Body of pancreas (tissue), 4 donors: ENCODE data around the gene PCMTD2. TPM values are rescaled to one million over a fixed set of nuclear protein-coding genes. Genes with fewer than 3 reads are reported as not detected.

Source experiments
- ATAC-seq: fragments of 150-250 bp; one replicate; pipeline ENCODE4 v1.9.1; 2016
- DNase-seq, 4 donors: peaks; one replicate each; pipeline ENCODE4 v3.0.0-alpha.2; 2019
- H3K27ac ChIP-seq, 4 donors: fragments of 200-600 bp; sonication (generic); 1 replicate in 3 of 4; 2 replicates in 1 of 4; pipeline versions ENCODE4 v1.5.1 to v1.6.1; 2016 to 2019; ENCODE audit warnings: mild to moderate bottlenecking in 1 of 4, mixed read lengths in 1 of 4, moderate library complexity in 1 of 4
- H3K27me3 ChIP-seq, 2 donors: fragments of 200-600 bp; sonication (generic); one replicate each; pipeline ENCODE4 v1.6.0; 2016; ENCODE audit warnings: mild to moderate bottlenecking in 1 of 2
- H3K36me3 ChIP-seq, 2 donors: fragments of 200-600 bp; sonication (generic); replicated peaks in 1 of 2; 2 replicates each; pipeline ENCODE4 v1.5.1; 2016; ENCODE audit warnings: low read depth in 2 of 2; ENCODE audit not compliant: insufficient read depth in 1 of 2
- H3K4me1 ChIP-seq: fragments of 200-600 bp; sonication (generic); one replicate; pipeline ENCODE4 v1.6.0; 2016
- H3K4me3 ChIP-seq, 2 donors: fragments of 200-600 bp; sonication (generic); 1 replicate in 1 of 2; 2 replicates in 1 of 2; pipeline ENCODE4 v1.5.1; 2016 to 2019
- H3K9me3 ChIP-seq, 3 donors: fragments of 200-600 bp; sonication (generic); 1 replicate in 2 of 3; 2 replicates in 1 of 3; pipeline ENCODE4 v1.5.1; 2016
- POLR2A ChIP-seq, 3 donors: fragments of 450-650 bp; IDR thresholded peaks; one replicate each; pipeline ENCODE4 v1.6.1; 2016; ENCODE audit warnings: antibody characterized with exemption in 3 of 3, mild to moderate bottlenecking in 2 of 3
- WGBS, 2 donors: methylation state at CpG; one replicate each; pipeline ENCODE4 v1.1.5; 2017; 5-methylcytosine and 5-hydroxymethylcytosine counted together
- intact Hi-C: fragments of 100-400 bp; cut with DNase I; formaldehyde crosslinking; loops from one replicate; pipeline ENCODE4 v1.15.1; 2023
- total RNA-seq, 2 donors: library from RNA; depleted of rRNA; stranded (reverse); fragments of >200 nt; gene quantifications; one replicate each; pipeline ENCODE4 v1.1.0, GENCODE V29; 2016
- TF ChIP-seq, protein P1 (sequence below), 7 experiments: fragments of 450-650 bp in 4 of 7; fragments of 200-600 bp in 3 of 7; sonication (generic) in 3 of 7; IDR thresholded peaks; one replicate each; pipeline ENCODE4 v1.5.1; 2016 to 2019; ENCODE audit warnings: antibody characterized with exemption in 7 of 7

The PCMTD2 gene
- total RNA-seq, 2 donors from 2014 or later, result 25.1 to 45.9 TPM

GRCh38 chr20:64245746-64246595 is 9.6 kb upstream of the PCMTD2 start:
- no peaks in the 10 kb centered on the region for H3K36me3 ChIP-seq
- no peak for TF ChIP-seq POLR2A (IDR thresholded peaks at IDR 0.05)
- TF ChIP-seq, protein P1, sequence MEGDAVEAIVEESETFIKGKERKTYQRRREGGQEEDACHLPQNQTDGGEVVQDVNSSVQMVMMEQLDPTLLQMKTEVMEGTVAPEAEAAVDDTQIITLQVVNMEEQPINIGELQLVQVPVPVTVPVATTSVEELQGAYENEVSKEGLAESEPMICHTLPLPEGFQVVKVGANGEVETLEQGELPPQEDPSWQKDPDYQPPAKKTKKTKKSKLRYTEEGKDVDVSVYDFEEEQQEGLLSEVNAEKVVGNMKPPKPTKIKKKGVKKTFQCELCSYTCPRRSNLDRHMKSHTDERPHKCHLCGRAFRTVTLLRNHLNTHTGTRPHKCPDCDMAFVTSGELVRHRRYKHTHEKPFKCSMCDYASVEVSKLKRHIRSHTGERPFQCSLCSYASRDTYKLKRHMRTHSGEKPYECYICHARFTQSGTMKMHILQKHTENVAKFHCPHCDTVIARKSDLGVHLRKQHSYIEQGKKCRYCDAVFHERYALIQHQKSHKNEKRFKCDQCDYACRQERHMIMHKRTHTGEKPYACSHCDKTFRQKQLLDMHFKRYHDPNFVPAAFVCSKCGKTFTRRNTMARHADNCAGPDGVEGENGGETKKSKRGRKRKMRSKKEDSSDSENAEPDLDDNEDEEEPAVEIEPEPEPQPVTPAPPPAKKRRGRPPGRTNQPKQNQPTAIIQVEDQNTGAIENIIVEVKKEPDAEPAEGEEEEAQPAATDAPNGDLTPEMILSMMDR (IDR thresholded peaks at IDR 0.05), result no peak
- WGBS, 2 donors, result 68 to 73% methylated on average over 6 to 9 of the region's 9 CpGs
- H3K27ac ChIP-seq, result no peak overlapping the region
- no peak overlapping the region for H3K4me3 ChIP-seq
- H3K27me3 ChIP-seq, result no peaks in the 10 kb centered on the region
- ATAC-seq, result no peak
- H3K4me1 ChIP-seq, result no peaks in the 10 kb centered on the region
- no peaks in the 10 kb centered on the region for H3K9me3 ChIP-seq
- intact Hi-C loops, result no loop called here
- no peak for DNase-seq

DNA sequence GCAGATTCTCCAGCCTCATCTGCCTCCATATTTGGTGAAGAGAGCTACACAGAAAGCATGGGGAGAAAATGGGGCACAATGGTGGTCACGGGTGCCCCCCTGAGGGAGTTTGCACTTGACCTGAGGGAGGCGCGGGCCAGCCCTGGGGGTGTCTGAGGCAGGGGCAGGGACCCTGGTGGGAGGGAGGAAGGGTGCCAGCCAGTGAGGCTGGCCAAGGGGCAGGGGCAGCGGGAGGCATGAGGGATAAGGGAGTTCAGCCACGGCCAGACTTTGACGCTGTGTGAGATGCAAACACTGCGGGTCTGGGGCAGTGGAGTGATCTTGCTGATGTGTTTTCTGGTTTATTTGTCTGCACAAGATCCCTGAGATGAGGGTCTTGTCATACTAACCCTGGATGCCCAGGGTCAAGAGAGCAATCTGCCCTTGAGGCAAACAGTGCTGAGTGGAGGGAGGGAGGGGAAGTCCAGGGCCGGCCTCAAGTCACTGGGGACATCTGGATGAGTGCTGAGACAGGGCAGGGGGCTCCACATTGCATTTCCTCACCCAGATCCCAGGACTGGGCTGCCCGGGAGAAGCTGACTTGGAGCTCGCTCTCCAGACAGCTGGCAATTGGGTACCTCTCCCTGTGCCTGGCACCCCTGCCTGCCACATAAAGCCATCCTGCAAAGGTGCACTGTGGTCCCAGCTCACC is 8.8 kb upstream of the PCMTD2 start:
- DNase-seq, result no peak

DNA sequence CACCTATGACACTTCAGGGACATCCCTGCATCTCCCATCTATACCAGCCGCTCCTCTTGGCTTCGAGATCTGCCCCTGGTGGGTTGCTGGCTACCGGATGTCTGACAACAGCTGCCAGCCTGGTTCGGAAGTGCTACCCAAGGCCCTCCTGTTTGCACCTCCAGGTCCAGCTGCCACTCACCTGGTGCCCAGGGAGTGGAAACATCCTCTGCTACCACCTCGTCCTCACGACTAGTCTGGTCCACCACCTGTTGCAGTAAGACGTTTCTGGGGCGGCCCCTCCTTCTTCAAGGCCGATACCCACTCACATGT is 8.3 kb upstream of the PCMTD2 start:
- Histone ChIP-seq H3K36me3 (no peaks in the 10 kb centered on the region), H3K9me3 (no peaks in the 10 kb centered on the region), H3K4me1 (no peaks in the 10 kb centered on the region), H3K27me3 (no peaks in the 10 kb centered on the region), H3K27ac (no peak overlapping the region), H3K4me3 (no peak overlapping the region)
- intact Hi-C loops, result no loop called here
- 48 to 72% methylated on average over 9 of the region's 9 CpGs for WGBS, 2 donors
- ATAC-seq (no peak), DNase-seq (no peak)
- TF ChIP-seq, protein P1 (IDR thresholded peaks at IDR 0.05), result no peak
- no peak for TF ChIP-seq POLR2A (IDR thresholded peaks at IDR 0.05)

More for the DNA sequence above, 8.8 kb upstream of the PCMTD2 start:
- H3K36me3 ChIP-seq, result no peaks in the 10 kb centered on the region
- 62 to 63% methylated on average over 10 of the region's 10 CpGs for WGBS, 2 donors
- ATAC-seq, result peak; percentile 9
- no peak overlapping the region for H3K27ac ChIP-seq
- H3K9me3 ChIP-seq, result no peaks in the 10 kb centered on the region
- intact Hi-C loops, result no loop called here
- no peaks in the 10 kb centered on the region for H3K27me3 ChIP-seq
- H3K4me3 ChIP-seq, result no peak overlapping the region
- TF ChIP-seq POLR2A (IDR thresholded peaks at IDR 0.05), result no peak
- TF ChIP-seq, protein P1 (IDR thresholded peaks at IDR 0.05), result no peak
- no peaks in the 10 kb centered on the region for H3K4me1 ChIP-seq

- ATAC-seq (no peak), DNase-seq (no peak)
- no peak overlapping the region for H3K4me3 ChIP-seq
- H3K9me3 ChIP-seq, result no peaks in the 10 kb centered on the region
- no peak for TF ChIP-seq POLR2A (IDR thresholded peaks at IDR 0.05)
- TF ChIP-seq, protein P1 (IDR thresholded peaks at IDR 0.05), result no peak
- 54 to 60% methylated on average over 19 to 32 of the region's 33 CpGs for WGBS, 2 donors
- no peaks in the 10 kb centered on the region for H3K36me3 ChIP-seq
- H3K27ac ChIP-seq, result no peak overlapping the region
- intact Hi-C loops, result no loop called here
- H3K27me3 ChIP-seq, result no peaks in the 10 kb centered on the region
- no peaks in the 10 kb centered on the region for H3K4me1 ChIP-seq
These were observed 7.3 kb upstream of the PCMTD2 start for GRCh38 chr20:64247970-64248841.
